ENCODE measurements around the gene TMEM51. TPM values are rescaled to one million over a fixed set of nuclear protein-coding genes. Genes with fewer than 3 reads are reported as not detected.

TMEM51 gene
- polyA plus RNA-seq, 1 experiment = 28.6 TPM

- H3K27ac ChIP-seq (ENCODE audit: low read depth, low read length) = peak overlapping the region; percentile 95
- no peak overlapping the region for H3K4me3 ChIP-seq (ENCODE audit: low read depth, low read length)
- TF ChIP-seq, protein P1, sequence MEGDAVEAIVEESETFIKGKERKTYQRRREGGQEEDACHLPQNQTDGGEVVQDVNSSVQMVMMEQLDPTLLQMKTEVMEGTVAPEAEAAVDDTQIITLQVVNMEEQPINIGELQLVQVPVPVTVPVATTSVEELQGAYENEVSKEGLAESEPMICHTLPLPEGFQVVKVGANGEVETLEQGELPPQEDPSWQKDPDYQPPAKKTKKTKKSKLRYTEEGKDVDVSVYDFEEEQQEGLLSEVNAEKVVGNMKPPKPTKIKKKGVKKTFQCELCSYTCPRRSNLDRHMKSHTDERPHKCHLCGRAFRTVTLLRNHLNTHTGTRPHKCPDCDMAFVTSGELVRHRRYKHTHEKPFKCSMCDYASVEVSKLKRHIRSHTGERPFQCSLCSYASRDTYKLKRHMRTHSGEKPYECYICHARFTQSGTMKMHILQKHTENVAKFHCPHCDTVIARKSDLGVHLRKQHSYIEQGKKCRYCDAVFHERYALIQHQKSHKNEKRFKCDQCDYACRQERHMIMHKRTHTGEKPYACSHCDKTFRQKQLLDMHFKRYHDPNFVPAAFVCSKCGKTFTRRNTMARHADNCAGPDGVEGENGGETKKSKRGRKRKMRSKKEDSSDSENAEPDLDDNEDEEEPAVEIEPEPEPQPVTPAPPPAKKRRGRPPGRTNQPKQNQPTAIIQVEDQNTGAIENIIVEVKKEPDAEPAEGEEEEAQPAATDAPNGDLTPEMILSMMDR (IDR thresholded peaks at IDR 0.05; ENCODE audit: low read depth, low read length) = no peak
- H3K27me3 ChIP-seq (ENCODE audit: control insufficient read depth, insufficient read depth, low read length) = no peaks in the 10 kb centered on the region
- no peak for DNase-seq (ENCODE audit: low read depth, low spot score)
- ChIA-PET POLR2A (interaction anchor here (0.9 kb wide), 1 partner anchor 20 kb away, joined by 4 read pairs; no protein-coding TSS in a partner anchor), CTCF (interaction anchor here (1.2 kb wide), 1 partner anchor 52 kb away, joined by 3 read pairs; no protein-coding TSS in a partner anchor)
- H3K9me3 ChIP-seq (ENCODE audit: control insufficient read depth, insufficient read depth, low read length) = no peaks in the 10 kb centered on the region
Observed at GRCh38 chr1:15180189-15180588, 26.6 kb downstream of the TMEM51 start.

DNA sequence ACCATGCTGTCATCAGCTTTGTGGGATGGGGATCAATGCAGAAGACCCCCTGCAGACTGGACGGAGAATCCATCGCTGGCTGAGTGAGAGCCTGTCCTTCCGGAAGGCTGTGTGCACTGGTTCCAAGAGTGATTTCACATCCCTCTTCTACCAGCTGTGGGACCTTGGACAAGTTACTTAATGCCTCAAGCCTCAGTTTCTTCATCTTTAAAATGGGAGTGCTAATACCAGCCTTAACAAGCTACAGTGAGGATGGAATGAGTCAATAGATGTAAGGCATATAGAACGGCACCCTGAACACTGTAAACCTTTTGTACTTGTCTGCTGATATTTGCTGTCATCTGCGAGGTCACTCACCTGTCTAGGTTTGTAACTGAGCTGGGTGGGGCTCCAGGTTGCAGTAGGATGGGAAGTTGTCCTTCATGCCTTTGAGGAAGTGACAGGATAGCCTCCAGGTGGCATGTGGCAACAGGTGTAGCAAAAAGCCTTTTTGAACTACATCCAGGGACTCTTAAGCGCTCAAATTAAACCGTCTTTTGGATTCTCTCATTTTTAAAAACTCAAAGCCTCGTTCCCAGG, 27.5 kb downstream of the TMEM51 start:
- Histone ChIP-seq H3K4me3 (ENCODE audit: low read depth, low read length) (no peak overlapping the region), H3K27ac (ENCODE audit: low read depth, low read length) (no peak overlapping the region), H3K27me3 (ENCODE audit: control insufficient read depth, insufficient read depth, low read length) (no peaks in the 10 kb centered on the region), H3K9me3 (ENCODE audit: control insufficient read depth, insufficient read depth, low read length) (no peaks in the 10 kb centered on the region)
- CTCF ChIA-PET = interaction anchor here (1.0 to 1.5 kb wide), 5 partner anchors 13 to 143 kb away, joined by 3 to 5 read pairs (median 3); no protein-coding TSS in a partner anchor
- POLR2A ChIA-PET = interaction anchor here (0.9 kb wide), 1 partner anchor 20 kb away, joined by 4 read pairs; no protein-coding TSS in a partner anchor
- TF ChIP-seq, protein P1 (IDR thresholded peaks at IDR 0.05; ENCODE audit: low read depth, low read length) = no peak
- DNase-seq (ENCODE audit: low read depth, low spot score) = no peak

- TF ChIP-seq, protein P1 (IDR thresholded peaks at IDR 0.05; ENCODE audit: low read depth, low read length) = no peak
- no peak overlapping the region for H3K27ac ChIP-seq (ENCODE audit: low read depth, low read length)
- DNase-seq (ENCODE audit: low read depth, low spot score) = no peak
- POLR2A ChIA-PET = no interaction called here
- H3K4me3 ChIP-seq (ENCODE audit: low read depth, low read length) = no peak overlapping the region
- no peaks in the 10 kb centered on the region for H3K27me3 ChIP-seq (ENCODE audit: control insufficient read depth, insufficient read depth, low read length)
- CTCF ChIA-PET = interaction anchor here (1.0 to 1.5 kb wide), 4 partner anchors 13 to 142 kb away, joined by 3 to 5 read pairs (median 4); no protein-coding TSS in a partner anchor
- no peaks in the 10 kb centered on the region for H3K9me3 ChIP-seq (ENCODE audit: control insufficient read depth, insufficient read depth, low read length)
Observed at GRCh38 chr1:15181564-15181963, 28.0 kb downstream of the TMEM51 start.

GRCh38 chr1:15184436-15185241, 31.1 kb downstream of the TMEM51 start:
- POLR2A ChIA-PET = no interaction called here
- TF ChIP-seq, protein P1 (IDR thresholded peaks at IDR 0.05; ENCODE audit: low read depth, low read length) = no peak
- DNase-seq (ENCODE audit: low read depth, low spot score) = no peak
- H3K4me3 ChIP-seq (ENCODE audit: low read depth, low read length) = no peak overlapping the region
- no peak overlapping the region for H3K27ac ChIP-seq (ENCODE audit: low read depth, low read length)
- CTCF ChIA-PET = interaction anchor here (1.6 kb wide), 1 partner anchor 16 kb away, joined by 4 read pairs; no protein-coding TSS in a partner anchor
- no peaks in the 10 kb centered on the region for H3K9me3 ChIP-seq (ENCODE audit: control insufficient read depth, insufficient read depth, low read length)
- H3K27me3 ChIP-seq (ENCODE audit: control insufficient read depth, insufficient read depth, low read length) = no peaks in the 10 kb centered on the region

DNA sequence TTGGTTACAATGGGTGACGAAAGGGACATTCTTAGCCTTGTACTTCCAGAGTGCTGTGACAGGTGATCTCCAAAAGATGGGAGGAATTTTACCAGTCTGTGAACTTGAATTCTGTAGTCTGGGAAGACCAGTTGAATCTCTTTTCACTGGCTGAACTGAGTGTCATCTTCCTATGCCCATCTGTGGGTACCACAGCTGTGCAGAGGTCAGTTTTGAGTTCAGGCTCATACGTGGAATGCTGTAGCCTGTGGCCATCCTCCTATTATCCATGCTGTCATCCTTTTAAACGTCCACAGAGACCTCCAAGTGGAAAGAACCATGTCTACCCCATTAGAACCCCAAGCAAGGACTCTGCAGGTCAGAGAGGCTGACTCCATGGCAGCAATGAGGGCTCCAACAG, 32.1 kb downstream of the TMEM51 start:
- ChIA-PET CTCF (no interaction called here), POLR2A (no interaction called here)
- no peaks in the 10 kb centered on the region for H3K9me3 ChIP-seq (ENCODE audit: control insufficient read depth, insufficient read depth, low read length)
- no peak overlapping the region for H3K27ac ChIP-seq (ENCODE audit: low read depth, low read length)
- H3K4me3 ChIP-seq (ENCODE audit: low read depth, low read length) = no peak overlapping the region
- no peak for DNase-seq (ENCODE audit: low read depth, low spot score)
- TF ChIP-seq, protein P1 (IDR thresholded peaks at IDR 0.05; ENCODE audit: low read depth, low read length) = no peak
- H3K27me3 ChIP-seq (ENCODE audit: control insufficient read depth, insufficient read depth, low read length) = no peaks in the 10 kb centered on the region

All from AG04450 (cell line).